A549 (cell line): Measurements from ENCODE around the gene PDE8A. TPM values are rescaled to one million over a fixed set of nuclear protein-coding genes. Genes with fewer than 3 reads are reported as not detected.
A peak's percentile ranks its signal among the peaks of the same experiment; 100 is the strongest.

ENCODE experiments used
- ATAC-seq, 2 experiments: fragments of 200-7000 bp in 1 of 2; fragments of >200 bp in 1 of 2; cut with Nextera tagmentation in 1 of 2; cut with Tn5 transposase in 1 of 2; 3 replicates each; pipeline versions ENCODE4 v1.8.0 to v1.9.1; 2018 to 2020; ENCODE audit warnings: mild to moderate bottlenecking in 1 of 2, moderate library complexity in 1 of 2
- CTCF ChIA-PET: fragments of 300-600 bp; sonication (Branson Sonifier 250); formaldehyde crosslinking; extraction: SDS; loops from one replicate; lab custom pipeline; 2021; ENCODE audit warnings: antibody characterized with exemption, inconsistent platforms; lab: Yijun Ruan, JAX
- POLR2A ChIA-PET: fragments of 350-600 bp; formaldehyde crosslinking; extraction: SDS; loops from one replicate; lab custom pipeline; 2021; ENCODE audit warnings: antibody characterized with exemption, inconsistent platforms; lab: Yijun Ruan, JAX
- DNase-seq, 2 experiments: peaks; one replicate each; pipeline versions ENCODE4 v3.0.0 to v3.0.0-alpha.2; 2011 to 2016; ENCODE audit warnings: low read depth in 1 of 2, low spot score in 1 of 2
- FAIRE-seq: peaks from 2 replicates; lab custom pipeline; 2011; peaks lifted over from hg19 to GRCh38; lab: Jason Lieb, UNC
- H3K27ac ChIP-seq, 2 experiments: fragments of >200 bp; sonication (Bioruptor Twin); formaldehyde crosslinking; 3 replicates each; pipeline ENCODE4 v1.5.1; 2016 to 2017
- H3K4me1 ChIP-seq: fragments of >200 bp; sonication (Bioruptor Twin); formaldehyde crosslinking; 3 replicates; pipeline ENCODE4 v1.6.1; 2016
- H3K4me2 ChIP-seq: fragments of >200 bp; sonication (Bioruptor Twin); formaldehyde crosslinking; 3 replicates; pipeline ENCODE4 v1.6.1; 2016
- H3K4me3 ChIP-seq: fragments of >200 bp; sonication (Bioruptor Twin); formaldehyde crosslinking; 3 replicates; pipeline ENCODE4 v1.5.1; 2016
- H3K9me3 ChIP-seq: fragments of >200 bp; sonication (Bioruptor Twin); formaldehyde crosslinking; 3 replicates; pipeline ENCODE4 v1.6.1; 2016
- CHD2 ChIP-seq: fragments of 150-350 bp; IDR thresholded peaks from 2 replicates; pipeline ENCODE4 v1.6.1; 2014; ENCODE audit warnings: low read length; ENCODE audit not compliant: partially characterized antibody
- ESRRA ChIP-seq: fragments of 150-350 bp; IDR thresholded peaks from 2 replicates; pipeline ENCODE4 v1.6.1; 2014; ENCODE audit warnings: mild to moderate bottlenecking, low read length, borderline replicate concordance
- FOSL2 ChIP-seq, 2 experiments: fragments of 450-650 bp in 1 of 2; fragments of >200 bp in 1 of 2; sonication (Bioruptor Twin) in 1 of 2; formaldehyde crosslinking; IDR thresholded peaks; 2 replicates each; pipeline versions ENCODE4 v1.5.0 to v1.6.1; 2016 to 2020; ENCODE audit warnings: mild to moderate bottlenecking in 1 of 2, moderate library complexity in 1 of 2
- FOXS1 ChIP-seq: fragments of 250-450 bp; sonication (Bioruptor Pico); IDR thresholded peaks from 2 replicates; pipeline ENCODE4 v1.5.0; 2020; ENCODE audit warnings: mild to moderate bottlenecking, moderate library complexity
- HOXA7 ChIP-seq: fragments of 250-450 bp; sonication (Bioruptor Pico); IDR thresholded peaks from 2 replicates; pipeline ENCODE4 v1.5.0; 2020; ENCODE audit warnings: mild to moderate bottlenecking, moderate library complexity
- HOXB13 ChIP-seq: fragments of 250-450 bp; sonication (Bioruptor Pico); IDR thresholded peaks from 2 replicates; pipeline ENCODE4 v1.5.0; 2020; ENCODE audit warnings: low read depth, mild to moderate bottlenecking, moderate library complexity
- KDM1A ChIP-seq: fragments of 200-600 bp; sonication (generic); IDR thresholded peaks from 2 replicates; pipeline ENCODE4 v1.6.1; 2016; ENCODE audit warnings: low read depth, mild to moderate bottlenecking
- MAFK ChIP-seq: fragments of 450-650 bp; IDR thresholded peaks from 2 replicates; pipeline ENCODE4 v1.6.1; 2014; ENCODE audit not compliant: partially characterized antibody
- NFE2L2 ChIP-seq: fragments of 150-350 bp; conservative IDR thresholded peaks from 2 replicates; pipeline ENCODE4 v1.6.1; 2014; ENCODE audit warnings: low read length
- PHF8 ChIP-seq: fragments of 200-600 bp; sonication (generic); IDR thresholded peaks from 2 replicates; pipeline ENCODE4 v1.6.1; 2016; ENCODE audit warnings: low read depth, mild to moderate bottlenecking, antibody characterized with exemption, moderate library complexity, borderline replicate concordance
- POLR2AphosphoS2 ChIP-seq: conservative IDR thresholded peaks from 2 replicates; pipeline ENCODE4 v1.6.1; 2012; ENCODE audit warnings: low read length, improper control_type of control experiment, inconsistent platforms
- RARB ChIP-seq: fragments of 250-450 bp; sonication (Bioruptor Pico); IDR thresholded peaks from 2 replicates; pipeline ENCODE4 v1.8.0; 2021; ENCODE audit warnings: mild to moderate bottlenecking, moderate library complexity
- ZC3H11A ChIP-seq: fragments of 450-650 bp; IDR thresholded peaks from 2 replicates; pipeline ENCODE4 v1.6.1; 2014; ENCODE audit warnings: antibody characterized with exemption, mild to moderate bottlenecking
- ZSCAN20 ChIP-seq: fragments of 250-450 bp; sonication (Bioruptor Pico); IDR thresholded peaks from 2 replicates; pipeline ENCODE4 v1.8.0; 2022; ENCODE audit warnings: mild to moderate bottlenecking, moderate library complexity
- WGBS: methylation state at CpG from one replicate; pipeline ENCODE4 v1.1.6; 2017; ENCODE audit errors: missing lambda C conversion rate; 5-methylcytosine and 5-hydroxymethylcytosine counted together
- polyA plus RNA-seq, 4 experiments: library from polyadenylated mRNA; depleted of rRNA in 3 of 4; stranded (reverse); fragments of >200 nt; fragmentation: RNase III in 1 of 4; extraction: RNeasy Plus Mini Kit Qiagen cat#74134 plus additional on column Dnase treatment in 1 of 4; gene quantifications; 2 replicates in 3 of 4; 3 replicates in 1 of 4; pipeline ENCODE4 v1.2.3, GENCODE V29; 2011 to 2017
- TF ChIP-seq, protein P1 (sequence below): fragments of 250-450 bp; sonication (Bioruptor Pico); IDR thresholded peaks from 2 replicates; pipeline ENCODE4 v1.5.0; 2020; ENCODE audit warnings: low read depth, mild to moderate bottlenecking, moderate library complexity
- TF ChIP-seq, protein P2 (sequence below): fragments of >200 bp; sonication (Bioruptor Twin); formaldehyde crosslinking; IDR thresholded peaks from 3 replicates; pipeline ENCODE4 v1.5.1; 2016
- TF ChIP-seq, protein P3 (sequence below): fragments of >200 bp; sonication (Bioruptor Twin); formaldehyde crosslinking; IDR thresholded peaks from 2 replicates; pipeline ENCODE4 v1.6.1; 2016
- TF ChIP-seq, protein P4 (sequence below): fragments of 150-350 bp; IDR thresholded peaks from 2 replicates; pipeline ENCODE4 v1.6.1; 2014; ENCODE audit warnings: low read depth, mild to moderate bottlenecking, low read length
- TF ChIP-seq, protein P5 (sequence below): fragments of 250-450 bp; sonication (Bioruptor Pico); IDR thresholded peaks from 2 replicates; pipeline ENCODE4 v1.5.0; 2021; ENCODE audit warnings: mild to moderate bottlenecking, moderate library complexity, borderline replicate concordance
- TF ChIP-seq, protein P6 (sequence below): IDR thresholded peaks from 2 replicates; pipeline ENCODE4 v1.6.1; 2012

Gene PDE8A
- polyA plus RNA-seq, 2 of the 4 experiments (the other 2 are of a cell fraction): 45.3 to 204 TPM

DNA sequence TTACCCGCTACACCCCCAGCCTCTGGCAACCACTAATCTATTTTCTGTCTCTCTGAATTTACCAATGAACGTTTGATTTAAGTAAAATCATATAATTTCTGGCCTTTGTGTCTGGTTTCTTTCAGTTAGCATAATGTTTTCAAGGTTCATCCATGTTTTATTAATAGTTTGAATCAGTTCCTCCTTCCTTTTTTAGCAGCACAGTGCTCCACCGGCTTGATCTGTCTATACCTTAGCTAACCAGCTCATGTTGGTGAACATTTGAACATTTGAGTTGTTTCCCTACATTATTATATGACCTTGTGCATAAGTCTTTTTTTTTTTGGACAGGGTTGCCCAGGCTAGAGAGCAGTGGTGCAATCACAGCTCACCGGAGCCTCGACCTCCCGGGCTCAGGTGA, 33.3 kb downstream of the PDE8A start:
- Histone ChIP-seq H3K4me2 (no peak overlapping the region), H3K9me3 (no peaks in the 10 kb centered on the region), H3K4me1 (peaks cover 33% of the 10 kb centered on the region), H3K27ac (no peak overlapping the region), H3K4me3 (no peak overlapping the region)
- no peak for ATAC-seq
- DNase-seq: no peak
- TF ChIP-seq, protein P1, sequence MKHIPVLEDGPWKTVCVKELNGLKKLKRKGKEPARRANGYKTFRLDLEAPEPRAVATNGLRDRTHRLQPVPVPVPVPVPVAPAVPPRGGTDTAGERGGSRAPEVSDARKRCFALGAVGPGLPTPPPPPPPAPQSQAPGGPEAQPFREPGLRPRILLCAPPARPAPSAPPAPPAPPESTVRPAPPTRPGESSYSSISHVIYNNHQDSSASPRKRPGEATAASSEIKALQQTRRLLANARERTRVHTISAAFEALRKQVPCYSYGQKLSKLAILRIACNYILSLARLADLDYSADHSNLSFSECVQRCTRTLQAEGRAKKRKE (CRISPR knock-in tag): no peak
- TF ChIP-seq POLR2AphosphoS2 (no peak), ZC3H11A (no peak), ESRRA (no peak), PHF8 (no peak), HOXA7 (CRISPR knock-in tag) (no peak), FOSL2 (IDR thresholded peaks at IDR 0.05) (no peak), FOSL2 (CRISPR knock-in tag; IDR thresholded peaks at IDR 0.05) (no peak), MAFK (no peak), NFE2L2 (no peak), RARB (no peak), FOXS1 (no peak)
- TF ChIP-seq, protein P2, sequence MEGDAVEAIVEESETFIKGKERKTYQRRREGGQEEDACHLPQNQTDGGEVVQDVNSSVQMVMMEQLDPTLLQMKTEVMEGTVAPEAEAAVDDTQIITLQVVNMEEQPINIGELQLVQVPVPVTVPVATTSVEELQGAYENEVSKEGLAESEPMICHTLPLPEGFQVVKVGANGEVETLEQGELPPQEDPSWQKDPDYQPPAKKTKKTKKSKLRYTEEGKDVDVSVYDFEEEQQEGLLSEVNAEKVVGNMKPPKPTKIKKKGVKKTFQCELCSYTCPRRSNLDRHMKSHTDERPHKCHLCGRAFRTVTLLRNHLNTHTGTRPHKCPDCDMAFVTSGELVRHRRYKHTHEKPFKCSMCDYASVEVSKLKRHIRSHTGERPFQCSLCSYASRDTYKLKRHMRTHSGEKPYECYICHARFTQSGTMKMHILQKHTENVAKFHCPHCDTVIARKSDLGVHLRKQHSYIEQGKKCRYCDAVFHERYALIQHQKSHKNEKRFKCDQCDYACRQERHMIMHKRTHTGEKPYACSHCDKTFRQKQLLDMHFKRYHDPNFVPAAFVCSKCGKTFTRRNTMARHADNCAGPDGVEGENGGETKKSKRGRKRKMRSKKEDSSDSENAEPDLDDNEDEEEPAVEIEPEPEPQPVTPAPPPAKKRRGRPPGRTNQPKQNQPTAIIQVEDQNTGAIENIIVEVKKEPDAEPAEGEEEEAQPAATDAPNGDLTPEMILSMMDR: no peak
- TF ChIP-seq, protein P3, sequence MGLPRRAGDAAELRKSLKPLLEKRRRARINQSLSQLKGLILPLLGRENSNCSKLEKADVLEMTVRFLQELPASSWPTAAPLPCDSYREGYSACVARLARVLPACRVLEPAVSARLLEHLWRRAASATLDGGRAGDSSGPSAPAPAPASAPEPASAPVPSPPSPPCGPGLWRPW: no peak
- TF ChIP-seq, protein P4, sequence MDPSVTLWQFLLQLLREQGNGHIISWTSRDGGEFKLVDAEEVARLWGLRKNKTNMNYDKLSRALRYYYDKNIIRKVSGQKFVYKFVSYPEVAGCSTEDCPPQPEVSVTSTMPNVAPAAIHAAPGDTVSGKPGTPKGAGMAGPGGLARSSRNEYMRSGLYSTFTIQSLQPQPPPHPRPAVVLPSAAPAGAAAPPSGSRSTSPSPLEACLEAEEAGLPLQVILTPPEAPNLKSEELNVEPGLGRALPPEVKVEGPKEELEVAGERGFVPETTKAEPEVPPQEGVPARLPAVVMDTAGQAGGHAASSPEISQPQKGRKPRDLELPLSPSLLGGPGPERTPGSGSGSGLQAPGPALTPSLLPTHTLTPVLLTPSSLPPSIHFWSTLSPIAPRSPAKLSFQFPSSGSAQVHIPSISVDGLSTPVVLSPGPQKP: no peak
- TF ChIP-seq, protein P5, sequence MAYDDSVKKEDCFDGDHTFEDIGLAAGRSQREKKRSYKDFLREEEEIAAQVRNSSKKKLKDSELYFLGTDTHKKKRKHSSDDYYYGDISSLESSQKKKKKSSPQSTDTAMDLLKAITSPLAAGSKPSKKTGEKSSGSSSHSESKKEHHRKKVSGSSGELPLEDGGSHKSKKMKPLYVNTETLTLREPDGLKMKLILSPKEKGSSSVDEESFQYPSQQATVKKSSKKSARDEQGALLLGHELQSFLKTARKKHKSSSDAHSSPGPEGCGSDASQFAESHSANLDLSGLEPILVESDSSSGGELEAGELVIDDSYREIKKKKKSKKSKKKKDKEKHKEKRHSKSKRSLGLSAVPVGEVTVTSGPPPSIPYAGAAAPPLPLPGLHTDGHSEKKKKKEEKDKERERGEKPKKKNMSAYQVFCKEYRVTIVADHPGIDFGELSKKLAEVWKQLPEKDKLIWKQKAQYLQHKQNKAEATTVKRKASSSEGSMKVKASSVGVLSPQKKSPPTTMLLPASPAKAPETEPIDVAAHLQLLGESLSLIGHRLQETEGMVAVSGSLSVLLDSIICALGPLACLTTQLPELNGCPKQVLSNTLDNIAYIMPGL (CRISPR knock-in tag): no peak
- 71% methylated on average over 6 of the region's 6 CpGs for WGBS
- ChIA-PET POLR2A (no interaction called here), CTCF (interaction anchor here (1.4 kb wide), 1 partner anchor 10 kb away, joined by 3 read pairs; no protein-coding TSS in a partner anchor)
- FAIRE-seq: peak; percentile 70

DNA sequence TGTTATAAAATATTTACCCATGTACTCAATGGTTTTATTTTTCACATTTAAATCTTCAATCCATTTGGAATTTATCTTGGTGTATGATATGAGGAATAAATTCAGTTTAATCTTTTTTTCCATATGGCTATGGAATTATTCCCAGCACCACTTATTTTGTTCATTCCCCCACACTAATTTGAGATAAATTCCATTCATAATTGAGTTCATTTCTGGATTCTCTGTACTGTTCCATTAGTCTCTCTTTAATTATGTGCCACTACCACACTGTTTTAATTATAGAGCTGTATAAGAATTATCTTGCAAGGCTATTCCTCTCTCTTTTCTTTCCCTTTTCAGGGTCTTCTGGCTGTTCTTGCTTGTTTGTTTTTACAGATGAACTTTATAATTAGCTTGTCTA, 34.6 kb downstream of the PDE8A start:
- ATAC-seq (no peak), DNase-seq (no peak), FAIRE-seq (peak; percentile 43)
- ChIA-PET CTCF (no interaction called here), POLR2A (no interaction called here)
- H3K4me3 ChIP-seq: no peak overlapping the region
- no peak for TF ChIP-seq HOXB13 (CRISPR knock-in tag)
- TF ChIP-seq, protein P2: no peak
- no peak for TF ChIP-seq ZSCAN20 (CRISPR knock-in tag)
- TF ChIP-seq, protein P1 (CRISPR knock-in tag): no peak
- no peak for TF ChIP-seq KDM1A
- TF ChIP-seq RARB: no peak
- no peak for TF ChIP-seq CHD2
- TF ChIP-seq, protein P6, sequence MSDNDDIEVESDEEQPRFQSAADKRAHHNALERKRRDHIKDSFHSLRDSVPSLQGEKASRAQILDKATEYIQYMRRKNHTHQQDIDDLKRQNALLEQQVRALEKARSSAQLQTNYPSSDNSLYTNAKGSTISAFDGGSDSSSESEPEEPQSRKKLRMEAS: no peak
- peaks cover 21% of the 10 kb centered on the region for H3K4me1 ChIP-seq
- H3K4me2 ChIP-seq: no peak overlapping the region
- H3K9me3 ChIP-seq: no peaks in the 10 kb centered on the region
- no peak overlapping the region for H3K27ac ChIP-seq
